Measurements from ENCODE around the gene RPUSD4. TPM values are rescaled to one million over a fixed set of nuclear protein-coding genes. Genes with fewer than 3 reads are reported as not detected.

RPUSD4 gene
- total RNA-seq, 1 experiment from 2014 or later: 40.1 TPM

GRCh38 chr11:126162306-126163030, 49.0 kb downstream of the RPUSD4 start (continued):
- TF ChIP-seq, protein P1, sequence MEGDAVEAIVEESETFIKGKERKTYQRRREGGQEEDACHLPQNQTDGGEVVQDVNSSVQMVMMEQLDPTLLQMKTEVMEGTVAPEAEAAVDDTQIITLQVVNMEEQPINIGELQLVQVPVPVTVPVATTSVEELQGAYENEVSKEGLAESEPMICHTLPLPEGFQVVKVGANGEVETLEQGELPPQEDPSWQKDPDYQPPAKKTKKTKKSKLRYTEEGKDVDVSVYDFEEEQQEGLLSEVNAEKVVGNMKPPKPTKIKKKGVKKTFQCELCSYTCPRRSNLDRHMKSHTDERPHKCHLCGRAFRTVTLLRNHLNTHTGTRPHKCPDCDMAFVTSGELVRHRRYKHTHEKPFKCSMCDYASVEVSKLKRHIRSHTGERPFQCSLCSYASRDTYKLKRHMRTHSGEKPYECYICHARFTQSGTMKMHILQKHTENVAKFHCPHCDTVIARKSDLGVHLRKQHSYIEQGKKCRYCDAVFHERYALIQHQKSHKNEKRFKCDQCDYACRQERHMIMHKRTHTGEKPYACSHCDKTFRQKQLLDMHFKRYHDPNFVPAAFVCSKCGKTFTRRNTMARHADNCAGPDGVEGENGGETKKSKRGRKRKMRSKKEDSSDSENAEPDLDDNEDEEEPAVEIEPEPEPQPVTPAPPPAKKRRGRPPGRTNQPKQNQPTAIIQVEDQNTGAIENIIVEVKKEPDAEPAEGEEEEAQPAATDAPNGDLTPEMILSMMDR (IDR thresholded peaks at IDR 0.05 in 2 of 3, conservative IDR thresholded peaks at IDR 0.05 in 1 of 3; ENCODE audit: borderline replicate concordance in 1 of 3, insufficient read depth in 1 of 3, low read depth in 2 of 3, low read length in 2 of 3): no peak
- no peak for TF ChIP-seq ZNF274 (IDR thresholded peaks at IDR 0.05; ENCODE audit: low read depth, low read length)

DNA sequence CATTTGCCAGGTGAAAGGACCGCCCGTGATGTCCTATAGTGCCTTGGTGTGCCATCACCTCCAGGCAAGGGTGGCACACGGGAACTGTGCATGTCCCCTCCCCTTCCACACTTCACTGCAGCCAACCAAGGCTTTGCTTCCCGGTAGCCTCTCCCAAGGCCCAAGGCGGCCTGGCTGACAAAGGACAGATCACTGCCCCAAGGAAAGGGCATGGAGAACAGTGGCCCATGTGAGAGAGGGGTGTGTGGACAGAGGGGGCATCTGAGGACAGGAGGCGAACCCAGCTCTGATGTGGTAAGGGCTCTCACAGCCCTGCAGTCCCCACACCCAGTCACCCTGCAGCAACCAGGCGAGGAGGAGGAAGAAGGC, 50.4 kb downstream of the RPUSD4 start:
- Histone ChIP-seq H2AFZ (ENCODE audit: low read depth, low read length, poor library complexity, severe bottlenecking) (no peak overlapping the region), H3K9ac (ENCODE audit: low read length) (no peak overlapping the region), H3K27me3 (ENCODE audit: insufficient read depth, low read length) (no peaks in the 10 kb centered on the region), H3K4me3 (replicated peaks in 1 of 2; ENCODE audit: low read depth in 1 of 2, low read length in 2 of 2) (no peak overlapping the region), H3K9me2 (ENCODE audit: insufficient read depth) (no peaks in the 10 kb centered on the region), H4K20me1 (ENCODE audit: insufficient read depth) (no peaks in the 10 kb centered on the region), H3K27ac (ENCODE audit: low read depth, low read length) (no peak overlapping the region), H3K9me3 (ENCODE audit: control insufficient read depth in 1 of 2, insufficient read depth in 1 of 2, low read depth in 1 of 2, low read length in 2 of 2) (no peaks in the 10 kb centered on the region), H3K79me2 (ENCODE audit: insufficient read depth, low read length) (no peaks in the 10 kb centered on the region), H3K36me3 (ENCODE audit: control insufficient read depth in 1 of 2, insufficient read depth in 2 of 2, low read length in 2 of 2) (no peaks in the 10 kb centered on the region), H3K4me2 (ENCODE audit: low read length) (no peak overlapping the region), H3K4me1 (ENCODE audit: control insufficient read depth in 1 of 2, insufficient read depth in 2 of 2, low read length in 2 of 2) (peaks cover 0 to 9% of the 10 kb centered on the region in 2 experiments; a peak in 2 of 4 replicates)
- BruUV-seq (replicated peaks): no TSS peak
- ChIA-PET CTCF (no interaction called here), POLR2A (no interaction called here), RAD21 (ENCODE audit: low non-redundant PET in 1 of 2, low total read pairs in 2 of 2, uncharacterized antibody in 2 of 2, unreplicated experiment in 2 of 2) (no interaction called here)
- no peak for ATAC-seq
- no peak for DNase-seq (ENCODE audit: low read depth, low spot score)
- intact Hi-C loops (cut with micrococcal nuclease): no loop called here
- TF ChIP-seq POLR2A (IDR thresholded peaks at IDR 0.05; ENCODE audit: borderline replicate concordance, extremely low read depth, insufficient read depth, insufficient read length) (no peak), ZNF274 (IDR thresholded peaks at IDR 0.05; ENCODE audit: low read depth, low read length) (no peak), CEBPB (IDR thresholded peaks at IDR 0.05; ENCODE audit: low read depth) (no peak), RAD21 (IDR thresholded peaks at IDR 0.05; ENCODE audit: low read depth) (no peak)

Measured in HCT116 (cell line).